NOMO-1 treated with DMSO at 0.1 percent for 48 hours (cell line): ENCODE data around the gene SMOC1.
"Not testable (repeated sequence)": the region's sequence is repeated elsewhere in the genome, so short reads cannot be mapped to it uniquely, and the experiment has no call there.

ENCODE experiments used
- DNase-seq: peaks from one replicate; lab custom pipeline; 2025; ENCODE audit not compliant: unreplicated experiment; lab: John Stamatoyannopoulos, UW

Gene SMOC1

GRCh38 chr14:69896972-69897371 lies 17.8 kb downstream of the SMOC1 start:
- DNase-seq: no peak

- no peak for DNase-seq
Observed at GRCh38 chr14:69900603-69901002, 21.4 kb downstream of the SMOC1 start.

DNA sequence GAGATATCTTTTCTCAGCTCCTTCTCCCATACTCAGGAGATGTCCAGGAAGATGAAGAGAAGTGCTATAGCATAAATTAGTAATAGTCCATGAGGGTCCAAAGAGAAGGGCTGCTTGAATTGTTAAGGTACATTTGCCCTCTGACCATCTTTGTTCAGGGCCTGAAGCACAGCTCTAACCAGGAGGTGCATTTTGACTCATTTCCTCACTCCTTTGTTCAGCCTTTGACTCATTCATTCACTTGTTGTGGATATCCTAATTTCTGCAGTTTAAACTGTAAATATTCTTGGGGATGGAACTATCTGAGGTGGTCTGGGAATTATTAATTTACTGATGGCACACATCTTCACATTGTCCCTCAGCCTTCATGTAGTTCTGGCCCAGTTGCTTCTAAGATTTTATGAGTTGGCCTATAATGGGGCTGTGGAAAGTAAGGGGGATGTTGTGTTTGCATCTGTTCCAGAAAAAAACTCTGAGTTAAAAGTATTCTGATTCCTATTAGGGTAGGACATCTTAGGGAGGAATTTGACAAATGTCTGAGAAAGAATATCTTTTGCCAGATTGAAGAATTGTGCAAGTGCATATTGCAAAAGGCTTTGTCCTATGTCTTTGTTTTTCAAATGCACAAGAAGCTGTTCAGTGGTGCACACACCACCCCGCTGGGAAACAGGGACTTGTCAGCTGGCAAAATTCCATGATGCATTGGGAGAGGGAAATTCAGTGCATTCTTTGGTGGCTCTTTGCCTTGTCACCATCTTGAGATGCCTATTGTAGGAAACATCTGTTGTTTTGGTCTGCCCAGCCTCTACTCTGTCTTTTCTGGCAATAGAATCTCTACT lies 22.1 kb downstream of the SMOC1 start:
- DNase-seq: no peak

GRCh38 chr14:69903046-69903445 lies 23.8 kb downstream of the SMOC1 start:
- not testable (repeated sequence) for DNase-seq

- DNase-seq: no peak
Observed at GRCh38 chr14:69904246-69904645, 25.0 kb downstream of the SMOC1 start.

GRCh38 chr14:69906201-69906600 lies 27.0 kb downstream of the SMOC1 start:
- no peak for DNase-seq

DNA sequence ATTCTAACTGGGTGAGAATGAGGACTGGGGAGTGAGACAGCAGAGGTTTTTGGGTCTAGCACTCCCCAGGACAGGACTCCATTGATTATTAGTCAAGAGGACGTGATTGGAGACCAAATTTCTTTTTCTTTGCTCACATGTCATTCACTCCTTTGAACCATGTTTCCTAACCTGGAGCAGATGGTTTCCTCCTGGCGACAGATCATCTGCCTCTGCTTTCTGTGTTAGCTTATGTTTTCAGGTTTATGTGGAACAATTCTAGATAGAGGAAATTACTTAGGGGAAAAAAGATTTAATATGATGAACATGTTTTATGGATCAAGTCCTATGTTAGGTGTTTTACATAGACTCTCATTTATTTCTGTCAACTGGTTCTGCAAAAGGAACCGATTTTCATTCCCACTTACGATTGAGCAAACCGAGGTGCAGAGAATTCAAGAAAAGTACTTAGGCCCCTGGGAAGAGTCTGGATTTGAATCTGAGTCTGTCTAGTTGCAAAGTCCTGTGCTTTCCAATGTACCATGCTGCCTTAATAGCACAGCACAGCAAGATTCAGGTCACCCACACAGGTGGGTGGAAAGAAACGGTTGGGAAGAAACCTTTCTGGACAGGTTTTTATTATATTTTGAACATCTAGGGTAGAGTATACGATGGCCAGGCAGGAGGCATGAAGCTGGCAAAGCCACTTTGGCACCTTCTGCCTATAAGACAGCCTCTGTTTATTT lies 30.8 kb downstream of the SMOC1 start:
- no peak for DNase-seq

- DNase-seq: no peak
Observed at GRCh38 chr14:69910871-69911270, 31.7 kb downstream of the SMOC1 start.

DNA sequence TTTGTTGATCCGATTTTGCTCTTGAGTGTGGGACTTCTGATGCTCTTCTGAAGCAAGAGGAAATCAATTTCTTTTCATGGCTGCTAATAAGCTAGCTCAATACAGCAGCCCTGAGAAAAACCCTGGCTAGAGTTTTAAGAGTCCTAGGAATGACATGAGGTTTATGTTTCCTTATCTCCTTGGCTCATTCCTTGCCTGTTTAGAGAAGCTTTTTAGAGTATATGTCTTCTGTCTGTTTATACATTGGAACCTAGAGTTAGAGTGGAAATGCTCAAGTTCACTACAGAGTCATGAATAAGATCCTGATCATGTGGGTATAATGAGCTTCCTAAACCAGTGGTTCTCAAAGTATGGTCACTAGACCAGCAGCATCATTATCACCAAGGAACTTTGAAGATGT lies 34.5 kb downstream of the SMOC1 start:
- DNase-seq: no peak

DNA sequence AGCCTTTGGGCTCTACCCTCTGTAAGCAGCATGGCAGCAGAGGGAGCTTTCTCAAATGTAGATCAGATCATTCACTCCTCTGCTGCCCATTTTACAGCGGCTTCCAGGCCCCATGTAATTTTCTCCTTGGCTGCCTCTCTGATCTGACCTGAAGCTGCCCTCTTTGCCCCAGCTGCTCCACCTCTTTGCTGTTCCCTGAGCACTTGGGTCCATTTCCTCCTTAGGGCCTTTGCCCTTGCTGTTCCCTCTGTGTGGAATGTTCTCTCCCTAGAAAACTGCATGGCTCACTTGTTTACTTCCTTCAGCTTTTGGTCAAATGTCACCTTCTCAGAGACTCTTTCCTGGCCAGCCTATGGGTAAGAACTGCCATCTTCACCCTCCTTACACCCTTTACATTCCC lies 37.2 kb downstream of the SMOC1 start:
- DNase-seq: no peak

- no peak for DNase-seq
Observed at GRCh38 chr14:69917287-69917686, 38.1 kb downstream of the SMOC1 start.

- no peak for DNase-seq
Observed at GRCh38 chr14:69919815-69920214, 40.6 kb downstream of the SMOC1 start.

GRCh38 chr14:69921052-69921451 lies 41.8 kb downstream of the SMOC1 start:
- DNase-seq: no peak

GRCh38 chr14:69922198-69922597 lies 43.0 kb downstream of the SMOC1 start:
- no peak for DNase-seq

GRCh38 chr14:69924201-69924600 lies 45.0 kb downstream of the SMOC1 start:
- no peak for DNase-seq

DNA sequence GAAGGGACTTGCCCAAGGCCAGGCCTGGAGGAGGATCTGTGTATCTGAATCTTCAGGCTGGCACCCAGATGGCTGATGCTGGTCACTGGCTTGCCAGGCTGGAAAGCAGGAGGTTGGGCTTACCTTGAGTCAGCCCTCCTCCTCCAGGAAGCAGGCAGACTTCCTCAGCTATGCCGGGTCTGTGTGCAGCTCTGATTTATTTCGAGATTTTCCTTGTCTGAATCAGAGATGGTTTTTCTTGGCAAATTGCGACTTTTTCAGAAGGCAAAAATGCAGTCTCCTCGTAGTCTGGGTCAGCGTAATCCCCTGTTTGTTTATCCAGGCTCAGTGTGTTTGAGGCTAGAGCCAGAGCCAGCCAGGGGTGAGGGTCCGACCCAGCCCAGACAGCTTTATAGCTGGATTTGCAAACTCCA lies 48.9 kb downstream of the SMOC1 start:
- no peak for DNase-seq

DNA sequence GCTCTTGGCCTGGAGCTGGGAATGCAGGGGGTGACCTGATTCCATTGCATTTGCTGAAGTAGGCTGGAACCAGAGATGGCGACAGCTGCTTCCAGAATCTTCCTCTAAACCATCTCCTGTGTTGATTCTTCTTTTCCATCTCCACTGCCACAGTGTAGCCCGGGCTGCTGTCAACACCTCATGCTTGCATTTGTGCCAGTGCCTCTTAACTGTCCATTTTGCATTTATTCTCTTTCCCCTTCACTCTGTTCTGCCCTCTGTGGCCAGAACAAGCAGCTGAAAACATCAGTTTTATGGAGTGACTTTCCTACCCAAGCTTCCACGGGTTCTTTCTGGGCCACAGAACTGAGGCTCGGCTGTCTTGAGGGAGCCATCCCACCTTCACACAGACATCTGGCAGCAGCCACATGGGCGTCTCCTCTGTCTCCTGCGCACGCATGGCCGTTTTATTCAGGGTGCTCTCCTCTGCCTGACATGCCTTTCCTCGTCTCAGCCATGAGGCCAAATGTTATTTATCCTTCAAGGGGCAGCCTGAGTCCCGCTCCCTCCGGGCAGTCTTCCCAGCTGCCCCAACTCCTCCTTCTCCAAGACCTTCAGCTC lies 51.7 kb downstream of the SMOC1 start:
- DNase-seq: no peak

- no peak for DNase-seq
Observed at GRCh38 chr14:69931960-69932359, 52.7 kb downstream of the SMOC1 start.

DNA sequence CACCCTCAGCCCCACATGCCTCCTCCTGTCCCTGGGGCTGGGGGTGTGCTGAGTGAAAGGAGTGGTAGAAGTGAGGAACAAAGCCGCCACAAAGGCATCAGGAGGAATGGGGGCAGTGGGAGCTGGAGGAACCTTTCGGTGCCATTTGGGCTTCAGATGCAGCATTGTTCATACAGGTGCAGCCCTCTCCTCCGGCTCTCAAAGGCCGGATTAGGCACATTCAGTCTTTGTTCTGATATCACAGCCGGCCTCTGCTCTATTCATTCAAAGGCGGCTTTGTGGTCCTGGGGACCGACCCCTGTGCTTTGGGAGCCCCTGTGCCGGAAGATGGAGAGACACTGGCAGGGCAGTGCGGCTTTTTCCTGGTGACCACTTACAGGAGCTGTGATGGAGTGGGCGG lies 53.2 kb downstream of the SMOC1 start:
- DNase-seq: no peak

DNA sequence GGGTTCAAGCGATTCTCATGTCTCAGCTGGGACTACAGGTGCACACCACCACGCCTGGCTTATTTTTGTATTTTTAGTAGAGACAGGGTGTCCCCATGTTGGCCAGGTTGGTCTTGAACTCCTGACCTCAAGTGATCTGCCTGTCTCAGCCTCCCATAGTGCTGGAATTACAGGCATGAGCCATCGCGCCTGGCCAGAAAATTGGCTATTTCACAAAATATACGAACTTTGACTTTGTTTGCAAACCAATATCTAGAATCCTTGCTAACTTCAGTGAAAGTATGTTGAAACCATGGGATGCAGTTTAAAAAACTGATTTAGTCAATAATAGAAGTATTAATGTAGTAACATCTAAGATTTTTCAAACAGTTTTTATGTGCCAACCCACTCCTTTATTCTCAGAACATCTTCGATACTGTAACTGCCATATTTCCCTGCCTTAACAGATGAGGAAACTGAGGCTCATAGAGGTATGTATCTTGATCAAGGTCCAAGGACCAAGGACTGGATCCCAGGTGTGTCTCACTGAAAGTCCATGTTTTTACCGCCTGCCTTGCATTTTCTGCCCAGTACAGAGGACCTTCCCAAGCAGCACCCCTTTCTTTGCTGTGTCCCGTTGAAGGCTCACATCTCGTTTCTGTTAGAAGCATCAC lies 54.5 kb downstream of the SMOC1 start:
- DNase-seq: no peak

GRCh38 chr14:69937367-69938081 lies 58.3 kb downstream of the SMOC1 start:
- DNase-seq: no peak
